HepG2 (cell line): ENCODE results near the gene ZNF276. TPM values are rescaled to one million over a fixed set of nuclear protein-coding genes. Genes with fewer than 3 reads are reported as not detected.

Experiments
- ATAC-seq: fragments of 200-7000 bp; cut with Tn5 transposase; 3 replicates; pipeline ENCODE4 v1.9.1; 2020; ENCODE audit warnings: mild to moderate bottlenecking, moderate library complexity
- BruUV-seq: library from RNA; stranded (reverse); fragments of 400-500 nt; replicated peaks from 2 replicates; lab custom pipeline; 2021; lab: Mats Ljungman, UMichigan
- CTCF ChIA-PET: fragments of 300-600 bp; formaldehyde crosslinking; extraction: SDS; loops from one replicate; lab custom pipeline; 2021; ENCODE audit warnings: low total read pairs, inconsistent platforms, low intra/inter-chr PET ratio; lab: Yijun Ruan, JAX
- POLR2A ChIA-PET: fragments of 350-600 bp; sonication (Branson Sonifier 250); formaldehyde crosslinking; loops from one replicate; lab custom pipeline; 2020; ENCODE audit warnings: antibody characterized with exemption, inconsistent platforms; lab: Yijun Ruan, JAX
- DNase-seq: peaks from one replicate; pipeline ENCODE4 v3.0.0-alpha.2; 2015; ENCODE audit warnings: low spot score
- FAIRE-seq: peaks from 3 replicates; lab custom pipeline; 2011; peaks lifted over from hg19 to GRCh38; lab: Jason Lieb, UNC
- H2AFZ ChIP-seq: one replicate; pipeline ENCODE4 v1.6.1; 2011; ENCODE audit warnings: low read length, inconsistent platforms
- H3K27ac ChIP-seq: fragments of 300-600 bp; 3 replicates; pipeline ENCODE4 v1.8.0; 2011; ENCODE audit warnings: mixed run types, mild to moderate bottlenecking, mixed read lengths, low read length, inconsistent platforms; ENCODE audit not compliant: insufficient read depth; ENCODE audit errors: extremely low read length
- H3K27me3 ChIP-seq, 2 experiments: fragments of 200-600 bp in 1 of 2; 2 replicates in 1 of 2; 3 replicates in 1 of 2; pipeline versions ENCODE4 v1.6.0 to v1.8.0; 2011; ENCODE audit warnings: low read length in 2 of 2, mild to moderate bottlenecking in 2 of 2, moderate library complexity in 2 of 2, inconsistent platforms in 1 of 2; ENCODE audit not compliant: insufficient read depth in 2 of 2, control insufficient read depth in 1 of 2
- H3K36me3 ChIP-seq, 2 experiments: fragments of 200-600 bp in 1 of 2; replicated peaks in 1 of 2; 2 replicates in 1 of 2; 3 replicates in 1 of 2; pipeline versions ENCODE4 v1.5.1 to v1.8.0; 2011; ENCODE audit warnings: low read length in 2 of 2, inconsistent platforms in 1 of 2; ENCODE audit not compliant: insufficient read depth in 2 of 2, control insufficient read depth in 1 of 2
- H3K4me1 ChIP-seq: 2 replicates; pipeline ENCODE4 v1.5.1; 2012; ENCODE audit warnings: low read length, inconsistent platforms; ENCODE audit not compliant: insufficient read depth
- H3K4me2 ChIP-seq: 2 replicates; pipeline ENCODE4 v1.6.0; 2011; ENCODE audit warnings: low read depth, low read length, inconsistent platforms
- H3K4me3 ChIP-seq, 3 experiments: fragments of 200-600 bp in 1 of 3; sonication (generic), shearing (Covaris generic) in 1 of 3; replicated peaks in 1 of 3; 2 replicates each; pipeline ENCODE4 v1.5.1; 2011 to 2016; ENCODE audit warnings: low read length in 3 of 3, inconsistent platforms in 2 of 3, low read depth in 2 of 3, mild to moderate bottlenecking in 2 of 3, control low read depth in 1 of 3, mixed read lengths in 1 of 3; ENCODE audit not compliant: insufficient read depth in 1 of 3
- H3K79me2 ChIP-seq: one replicate; pipeline ENCODE4 v1.6.1; 2011; ENCODE audit warnings: low read length, inconsistent platforms; ENCODE audit not compliant: insufficient read depth
- H3K9ac ChIP-seq: 2 replicates; pipeline ENCODE4 v1.6.0; 2011; ENCODE audit warnings: mild to moderate bottlenecking, low read depth, low read length, inconsistent platforms; ENCODE audit not compliant: insufficient read depth
- H3K9me3 ChIP-seq: 2 replicates; pipeline ENCODE4 v1.5.1; 2012; ENCODE audit warnings: mild to moderate bottlenecking, low read length
- H4K20me1 ChIP-seq: 2 replicates; pipeline ENCODE4 v1.6.0; 2011; ENCODE audit warnings: inconsistent platforms, mild to moderate bottlenecking, low read length, moderate library complexity; ENCODE audit not compliant: insufficient read depth
- AGO2 ChIP-seq: fragments of 200-400 bp; formaldehyde crosslinking; optimal IDR thresholded peaks from 2 replicates; pipeline ENCODE3; 2017; ENCODE audit warnings: mild to moderate bottlenecking, low read depth, low read length, moderate library complexity
- FOXP4 ChIP-seq: sonication (generic); formaldehyde crosslinking; IDR thresholded peaks from 2 replicates; pipeline ENCODE4 v1.4.0; 2020; ENCODE audit warnings: missing genetic modification reagents
- RFX3 ChIP-seq: IDR thresholded peaks from 2 replicates; pipeline ENCODE4 v1.6.1; 2016; ENCODE audit warnings: missing biosample characterization, missing genetic modification reagents
- TBL1XR1 ChIP-seq: fragments of 150-350 bp; IDR thresholded peaks from 2 replicates; pipeline ENCODE4 v1.6.1; 2014; ENCODE audit warnings: borderline replicate concordance, low read length; ENCODE audit not compliant: partially characterized antibody
- ZNF205 ChIP-seq: IDR thresholded peaks from 2 replicates; pipeline ENCODE4 v1.6.1; 2018; ENCODE audit warnings: missing biosample characterization, missing genetic modification reagents
- ZNF234 ChIP-seq: sonication (generic); formaldehyde crosslinking; conservative IDR thresholded peaks from 2 replicates; pipeline ENCODE4 v1.5.1; 2020; ENCODE audit warnings: mild to moderate bottlenecking, missing genetic modification reagents
- ZNF766 ChIP-seq: sonication (generic); formaldehyde crosslinking; IDR thresholded peaks from 2 replicates; pipeline ENCODE4 v1.5.0; 2020; ENCODE audit warnings: missing genetic modification reagents, borderline replicate concordance
- WGBS: methylation state at CpG from one replicate; pipeline ENCODE4 v1.1.6; 2017; ENCODE audit warnings: low lambda C conversion rate; 5-methylcytosine and 5-hydroxymethylcytosine counted together
- in situ Hi-C: cut with HindIII; loops from 2 replicates; pipeline ENCODE4 v1.10.0; 2017; ENCODE audit warnings: low pct_unique_long_range_greater_than_20kb; ENCODE audit not compliant: extremely low pct_ligation_motif_present
- intact Hi-C: fragments of 100-400 bp; cut with micrococcal nuclease; formaldehyde crosslinking; loops from one replicate; pipeline ENCODE4 v1.10.0; 2022; ENCODE audit not compliant: unreplicated experiment
- polyA plus RNA-seq, 8 experiments: library from polyadenylated mRNA; depleted of rRNA in 3 of 8; stranded (reverse) in 7 of 8; unstranded in 1 of 8; fragments of >200 nt; fragmentation: Illumina TruSeq in 4 of 8; extraction: Trizol in 4 of 8; gene quantifications; 2 replicates each; pipeline versions ENCODE4 v1.2.1 to v1.2.3, GENCODE V29; 2011 to 2016; ENCODE audit warnings: low read depth in 4 of 8, missing spikeins in 1 of 8, mixed read lengths in 1 of 8; ENCODE audit not compliant: insufficient read depth in 1 of 8
- total RNA-seq, 5 experiments: library from RNA; depleted of rRNA; stranded (reverse); fragments of >200 nt; fragmentation: Illumina TruSeq; extraction: Trizol; gene quantifications; 2 replicates each; pipeline ENCODE4 v1.2.3, GENCODE V29; 2016; ENCODE audit warnings: low read depth in 1 of 5

ZNF276 gene
- total and polyA plus RNA-seq, 2 of the 13 experiments (the other 11 are each of a cell fraction or from before 2014, with no cell fraction given), result 17.7 to 18.0 TPM

GRCh38 chr16:89710709-89711564, 10.4 kb upstream of the ZNF276 start:
- Histone ChIP-seq H3K9ac (no peak overlapping the region), H3K36me3 (no peaks in the 10 kb centered on the region; a peak in 1 of 5 replicates), H3K4me1 (no peaks in the 10 kb centered on the region), H3K79me2 (no peaks in the 10 kb centered on the region), H3K4me2 (no peak overlapping the region), H3K9me3 (no peaks in the 10 kb centered on the region), H3K27me3 (no peaks in the 10 kb centered on the region), H4K20me1 (no peaks in the 10 kb centered on the region), H3K27ac (no peak overlapping the region), H3K4me3 (no peak overlapping the region), H2AFZ (no peak overlapping the region)
- no peak for TF ChIP-seq ZNF234 (CRISPR knock-in tag)
- no peak for TF ChIP-seq RFX3
- TF ChIP-seq ZNF766, result no peak
- no peak for TF ChIP-seq ZNF205 (CRISPR knock-in tag)
- no TSS peak for BruUV-seq
- in situ Hi-C loops, result no loop called here
- DNase-seq (no peak), ATAC-seq (peak; percentile 1; the same call in 1 of the 3 replicates), FAIRE-seq (no peak)
- 98% methylated on average over 42 of the region's 63 CpGs for WGBS
- intact Hi-C loops, result no loop called here
- POLR2A ChIA-PET, result interaction anchor here (1.3 kb wide), 1 partner anchor 9 kb away, joined by 3 read pairs; no protein-coding TSS in a partner anchor
- CTCF ChIA-PET, result no interaction called here

- DNase-seq, result no peak
- CTCF ChIA-PET, result no interaction called here
- in situ Hi-C loops (no loop called here), intact Hi-C loops (no loop called here)
- FAIRE-seq, result no peak
- Histone ChIP-seq H3K27ac (no peak overlapping the region), H3K27me3 (no peaks in the 10 kb centered on the region), H3K9ac (no peak overlapping the region), H3K9me3 (no peaks in the 10 kb centered on the region), H3K4me2 (no peak overlapping the region)
- TF ChIP-seq TBL1XR1 (no peak), FOXP4 (CRISPR knock-in tag) (no peak), AGO2 (peak; percentile 77)
- TF ChIP-seq, all 625 proteins: peak for 1
- Histone ChIP-seq H2AFZ (no peak overlapping the region), H4K20me1 (no peaks in the 10 kb centered on the region), H3K79me2 (no peaks in the 10 kb centered on the region), H3K4me1 (no peaks in the 10 kb centered on the region), H3K36me3 (no peaks in the 10 kb centered on the region; a peak in 1 of 5 replicates), H3K4me3 (no peak overlapping the region)
- WGBS, result 77% methylated on average over 34 of the region's 48 CpGs
- ATAC-seq, result peak; percentile 1; the same call in 2 of the 3 replicates
- no TSS peak for BruUV-seq
- POLR2A ChIA-PET, result no interaction called here
Observed at GRCh38 chr16:89711601-89712273, 9.6 kb upstream of the ZNF276 start.
